DOHH2 (cell line): ENCODE results near the gene RUVBL2.

Source experiments
- EZH2phosphoT487 ChIP-seq: fragments of 200-600 bp; sonication (generic); IDR thresholded peaks from 2 replicates; pipeline ENCODE4 v1.6.1; 2017; ENCODE audit warnings: borderline replicate concordance, mild to moderate bottlenecking, antibody characterized with exemption, low read length, moderate library complexity, mixed read lengths
- TF ChIP-seq, protein P1 (sequence below): fragments of 200-600 bp; sonication (generic); IDR thresholded peaks from one replicate; pipeline ENCODE4 v1.5.1; 2014; ENCODE audit warnings: antibody characterized with exemption, mild to moderate bottlenecking, low read depth, low read length; ENCODE audit not compliant: poor library complexity, severe bottlenecking

- TF ChIP-seq, protein P1, sequence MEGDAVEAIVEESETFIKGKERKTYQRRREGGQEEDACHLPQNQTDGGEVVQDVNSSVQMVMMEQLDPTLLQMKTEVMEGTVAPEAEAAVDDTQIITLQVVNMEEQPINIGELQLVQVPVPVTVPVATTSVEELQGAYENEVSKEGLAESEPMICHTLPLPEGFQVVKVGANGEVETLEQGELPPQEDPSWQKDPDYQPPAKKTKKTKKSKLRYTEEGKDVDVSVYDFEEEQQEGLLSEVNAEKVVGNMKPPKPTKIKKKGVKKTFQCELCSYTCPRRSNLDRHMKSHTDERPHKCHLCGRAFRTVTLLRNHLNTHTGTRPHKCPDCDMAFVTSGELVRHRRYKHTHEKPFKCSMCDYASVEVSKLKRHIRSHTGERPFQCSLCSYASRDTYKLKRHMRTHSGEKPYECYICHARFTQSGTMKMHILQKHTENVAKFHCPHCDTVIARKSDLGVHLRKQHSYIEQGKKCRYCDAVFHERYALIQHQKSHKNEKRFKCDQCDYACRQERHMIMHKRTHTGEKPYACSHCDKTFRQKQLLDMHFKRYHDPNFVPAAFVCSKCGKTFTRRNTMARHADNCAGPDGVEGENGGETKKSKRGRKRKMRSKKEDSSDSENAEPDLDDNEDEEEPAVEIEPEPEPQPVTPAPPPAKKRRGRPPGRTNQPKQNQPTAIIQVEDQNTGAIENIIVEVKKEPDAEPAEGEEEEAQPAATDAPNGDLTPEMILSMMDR: no peak
- TF ChIP-seq EZH2phosphoT487: no peak
Measured at GRCh38 chr19:48953990-48954594, 39.6 kb upstream of the RUVBL2 start.
